HCT116 (cell line): ENCODE data around the gene TMEM208.

Experiments used
- CTCF ChIP-seq, 3 experiments: fragments of 200-600 bp in 1 of 3; sonication (generic) in 1 of 3; IDR thresholded peaks in 2 of 3; conservative IDR thresholded peaks in 1 of 3; 2 replicates each; pipeline ENCODE4 v1.5.1; 2012 to 2017; ENCODE audit warnings: low read depth in 2 of 3, low read length in 2 of 3, antibody characterized with exemption in 1 of 3, borderline replicate concordance in 1 of 3, control low read depth in 1 of 3, mild to moderate bottlenecking in 1 of 3, mixed read lengths in 1 of 3, mixed run types in 1 of 3, moderate library complexity in 1 of 3; ENCODE audit not compliant: insufficient read depth in 1 of 3
- MAX ChIP-seq: IDR thresholded peaks from 2 replicates; pipeline ENCODE4 v1.6.1; 2012

DNA sequence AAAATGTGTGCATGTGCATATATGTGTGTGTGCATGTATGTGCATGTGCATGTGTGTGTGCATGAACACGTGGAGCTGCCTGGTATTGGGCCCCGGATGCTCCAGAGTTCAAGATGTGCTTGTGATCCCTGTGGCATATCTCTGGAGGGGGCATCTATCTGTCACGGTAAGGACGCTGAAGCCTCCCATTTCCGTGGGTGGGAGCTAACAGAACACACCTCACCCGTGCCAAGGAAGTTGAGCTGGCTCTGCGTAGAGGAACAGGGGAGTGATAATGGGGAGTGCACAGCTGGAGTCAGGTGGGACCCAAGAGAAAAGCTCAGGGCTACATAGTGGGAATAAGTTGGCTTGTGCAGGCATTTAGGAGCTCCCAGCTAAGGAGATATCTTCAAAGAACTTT lies 15.3 kb upstream of the TMEM208 start:
- TF ChIP-seq MAX (no peak), CTCF (IDR thresholded peaks at IDR 0.05 in 2 of 3, conservative IDR thresholded peaks at IDR 0.05 in 1 of 3; ENCODE audit: borderline replicate concordance in 1 of 3, insufficient read depth in 1 of 3, low read depth in 2 of 3, low read length in 2 of 3) (no peak)
